IPS-20b (cell line): ENCODE results near the gene SSH2.

ENCODE experiments used
- H3K27ac ChIP-seq: one replicate; pipeline ENCODE4 v1.5.1; 2013; ENCODE audit warnings: low read length
- H3K27me3 ChIP-seq: 2 replicates; pipeline ENCODE4 v1.6.1; 2013; ENCODE audit warnings: mild to moderate bottlenecking, low read length, inconsistent platforms; ENCODE audit not compliant: insufficient read depth
- H3K36me3 ChIP-seq: 2 replicates; pipeline ENCODE4 v1.6.1; 2013; ENCODE audit warnings: low read depth, mild to moderate bottlenecking, inconsistent platforms, low read length, moderate library complexity; ENCODE audit not compliant: insufficient read depth
- H3K4me1 ChIP-seq: 2 replicates; pipeline ENCODE4 v1.6.1; 2013; ENCODE audit warnings: mild to moderate bottlenecking, control low read depth, inconsistent platforms, low read length, moderate library complexity; ENCODE audit not compliant: insufficient read depth
- H3K4me3 ChIP-seq: 2 replicates; pipeline ENCODE4 v1.5.1; 2013; ENCODE audit warnings: mild to moderate bottlenecking, low read length, inconsistent platforms
- H3K9ac ChIP-seq: 2 replicates; pipeline ENCODE4 v1.6.1; 2013; ENCODE audit warnings: low read depth, mild to moderate bottlenecking, inconsistent platforms, low read length, moderate library complexity
- H3K9me3 ChIP-seq: 2 replicates; pipeline ENCODE4 v1.6.1; 2013; ENCODE audit warnings: mild to moderate bottlenecking, low read depth, low read length, inconsistent platforms; ENCODE audit not compliant: insufficient read depth

SSH2 gene

GRCh38 chr17:29582772-29583171 is 347.3 kb downstream of the SSH2 start:
- Histone ChIP-seq H3K9ac (no peak overlapping the region), H3K27ac (no peak overlapping the region), H3K9me3 (no peaks in the 10 kb centered on the region), H3K4me1 (peaks cover 18% of the 10 kb centered on the region; the same call in 1 of the 2 replicates), H3K27me3 (0 out of 2 replicates have a peak, but pooled peaks cover 2% of the 10 kb centered on the region), H3K36me3 (peaks cover 28% of the 10 kb centered on the region; the same call in 1 of the 2 replicates), H3K4me3 (no peak overlapping the region)

DNA sequence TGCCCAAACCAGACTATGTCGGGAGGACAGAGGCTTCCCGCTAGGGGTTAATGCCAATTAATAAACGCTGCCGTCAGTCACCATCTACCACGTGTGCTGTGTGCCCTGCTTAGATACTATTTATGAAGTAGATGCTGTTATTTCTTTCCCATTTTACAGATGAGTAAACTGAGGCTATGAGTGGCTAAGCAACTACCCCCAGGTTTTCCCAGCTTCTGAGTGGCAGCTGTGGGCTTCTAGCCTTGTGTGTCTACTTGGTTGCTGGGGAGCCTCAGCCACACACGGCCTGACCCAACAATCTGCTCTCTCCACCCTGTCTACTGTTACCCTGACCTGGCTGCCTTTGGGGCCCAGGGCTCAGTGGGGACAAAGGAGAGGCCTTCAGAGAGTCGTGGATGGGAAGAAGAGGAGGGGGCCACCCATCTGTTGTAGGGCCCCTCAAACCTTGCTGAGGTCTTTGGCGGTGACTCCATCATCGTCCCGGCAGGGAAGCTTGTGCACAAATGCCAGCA is 347.7 kb downstream of the SSH2 start:
- Histone ChIP-seq H3K4me1 (peaks cover 14% of the 10 kb centered on the region; the same call in 1 of the 2 replicates), H3K4me3 (no peak overlapping the region), H3K9me3 (no peaks in the 10 kb centered on the region), H3K36me3 (peaks cover 33% of the 10 kb centered on the region), H3K27ac (no peak overlapping the region), H3K27me3 (no peaks in the 10 kb centered on the region), H3K9ac (no peak overlapping the region)

DNA sequence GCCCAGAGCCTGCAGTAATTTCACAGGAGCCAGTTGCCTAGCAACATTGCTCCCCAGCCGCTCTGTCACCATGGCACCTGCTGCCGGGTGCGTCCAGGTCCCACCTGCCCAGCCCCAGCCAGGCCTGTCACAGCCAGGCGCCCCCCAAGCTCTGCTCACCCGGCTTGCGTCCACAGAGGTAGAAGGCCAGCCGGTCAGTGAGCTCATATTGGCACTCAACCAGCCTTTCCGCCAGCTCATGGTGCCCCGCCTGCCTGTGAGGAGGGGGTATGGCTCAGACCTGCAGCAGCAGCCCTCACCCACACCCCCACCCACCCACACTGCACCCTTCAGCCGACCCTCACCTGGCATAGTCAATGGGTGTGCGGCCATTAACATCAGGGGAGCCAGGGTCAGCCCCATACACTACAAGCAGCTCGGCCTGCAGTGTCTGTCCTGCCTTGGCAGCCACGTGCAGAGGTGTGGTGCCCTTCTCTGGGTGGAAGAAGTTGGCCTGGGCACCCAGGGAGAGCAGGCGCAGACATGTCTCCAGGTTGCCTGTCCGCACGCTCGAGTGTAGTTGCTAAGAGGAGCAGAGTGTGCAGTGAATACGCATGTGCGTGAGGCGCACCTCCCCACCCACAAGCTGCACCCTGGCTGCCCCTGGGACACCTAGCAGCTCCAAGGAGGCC is 348.3 kb downstream of the SSH2 start:
- peaks cover 38% of the 10 kb centered on the region for H3K36me3 ChIP-seq
- H3K27ac ChIP-seq = no peak overlapping the region

GRCh38 chr17:29579866-29580771 is 349.9 kb downstream of the SSH2 start:
- no peaks in the 10 kb centered on the region for H3K27me3 ChIP-seq
- H3K4me3 ChIP-seq = no peak overlapping the region
- H3K9me3 ChIP-seq = no peaks in the 10 kb centered on the region
- H3K36me3 ChIP-seq = peaks cover 52% of the 10 kb centered on the region
- no peak overlapping the region for H3K9ac ChIP-seq
- no peak overlapping the region for H3K27ac ChIP-seq
- peaks cover 9% of the 10 kb centered on the region; the same call in 1 of the 2 replicates for H3K4me1 ChIP-seq

More for the DNA sequence above, 348.3 kb downstream of the SSH2 start:
- Histone ChIP-seq H3K9me3 (no peaks in the 10 kb centered on the region), H3K4me3 (no peak overlapping the region), H3K27me3 (no peaks in the 10 kb centered on the region), H3K9ac (no peak overlapping the region), H3K4me1 (peaks cover 14% of the 10 kb centered on the region; the same call in 1 of the 2 replicates)

DNA sequence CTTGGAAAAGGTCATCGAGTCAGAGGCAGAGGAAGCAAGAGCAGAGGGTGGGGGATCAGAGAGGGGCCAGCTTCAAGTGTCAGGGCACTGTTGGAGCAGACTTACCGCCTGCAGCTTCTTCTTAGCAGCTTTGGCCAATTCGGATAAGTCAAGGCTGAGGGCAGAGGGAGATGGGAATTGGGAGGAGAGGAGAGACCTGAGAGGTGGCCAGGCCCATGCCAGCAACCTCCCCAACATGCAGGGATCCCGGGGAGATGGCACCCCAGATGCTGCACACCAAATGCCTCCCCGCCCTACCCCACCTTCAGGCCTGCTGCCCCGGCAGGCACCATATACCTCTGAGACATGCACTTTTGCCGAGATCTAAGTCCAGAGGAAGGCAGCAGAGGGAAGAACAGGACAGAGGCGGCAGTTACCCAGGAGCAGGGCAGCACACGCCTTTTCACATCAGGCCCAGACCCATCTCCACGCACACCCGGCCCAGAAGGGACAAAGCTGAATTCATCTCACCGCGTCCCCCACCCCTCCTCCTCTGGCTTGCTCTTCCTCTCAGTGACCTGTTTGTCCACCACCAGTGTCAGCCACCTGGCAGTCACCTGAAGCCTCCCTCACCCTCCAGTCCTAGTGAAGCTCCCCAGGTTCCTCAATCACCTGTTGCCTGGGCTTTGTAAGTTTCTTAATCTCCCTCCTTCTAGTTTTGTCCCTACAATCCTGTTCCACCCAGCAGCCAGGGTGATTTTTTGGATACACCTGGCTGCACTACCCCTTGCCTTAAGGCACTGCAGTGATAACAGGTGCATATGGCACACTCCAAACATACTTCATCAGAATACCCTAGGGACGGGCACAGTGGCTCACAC is 351.2 kb downstream of the SSH2 start:
- no peaks in the 10 kb centered on the region for H3K4me1 ChIP-seq
- H3K36me3 ChIP-seq = peaks cover 62% of the 10 kb centered on the region
- H3K27ac ChIP-seq = no peak overlapping the region
- no peaks in the 10 kb centered on the region for H3K9me3 ChIP-seq
- H3K4me3 ChIP-seq = no peak overlapping the region
- no peaks in the 10 kb centered on the region for H3K27me3 ChIP-seq
- H3K9ac ChIP-seq = no peak overlapping the region

- no peak overlapping the region for H3K4me3 ChIP-seq
- H3K4me1 ChIP-seq = no peaks in the 10 kb centered on the region
- peaks cover 61% of the 10 kb centered on the region for H3K36me3 ChIP-seq
- no peaks in the 10 kb centered on the region for H3K9me3 ChIP-seq
- H3K27ac ChIP-seq = no peak overlapping the region
- no peak overlapping the region for H3K9ac ChIP-seq
- H3K27me3 ChIP-seq = no peaks in the 10 kb centered on the region
Measured at GRCh38 chr17:29577385-29578211, 352.4 kb downstream of the SSH2 start.

GRCh38 chr17:29577001-29577370 is 353.0 kb downstream of the SSH2 start:
- H3K9me3 ChIP-seq = no peaks in the 10 kb centered on the region
- peaks cover 4% of the 10 kb centered on the region; the same call in 1 of the 2 replicates for H3K27me3 ChIP-seq
- no peak overlapping the region for H3K27ac ChIP-seq
- H3K4me3 ChIP-seq = no peak overlapping the region
- no peak overlapping the region for H3K9ac ChIP-seq
- H3K4me1 ChIP-seq = no peaks in the 10 kb centered on the region
- peaks cover 55% of the 10 kb centered on the region for H3K36me3 ChIP-seq

- H3K27ac ChIP-seq = no peak overlapping the region
- H3K36me3 ChIP-seq = peaks cover 53% of the 10 kb centered on the region
- no peak overlapping the region for H3K4me3 ChIP-seq
- no peaks in the 10 kb centered on the region for H3K9me3 ChIP-seq
- H3K27me3 ChIP-seq = peaks cover 10% of the 10 kb centered on the region
- no peak overlapping the region for H3K9ac ChIP-seq
- no peaks in the 10 kb centered on the region for H3K4me1 ChIP-seq
Measured at GRCh38 chr17:29576214-29577000, 353.6 kb downstream of the SSH2 start.
